Measurements from ENCODE around the gene GRB2. TPM values are rescaled to one million over a fixed set of nuclear protein-coding genes. Genes with fewer than 3 reads are reported as not detected.

The GRB2 gene
- total RNA-seq, 2 donors from 2014 or later = 88.3 to 95.7 TPM

GRCh38 chr17:75404731-75405364, 630 bp downstream of the GRB2 start:
- peak overlapping the region; percentile 76 to 82 for H3K27ac ChIP-seq
- TF ChIP-seq POLR2A (IDR thresholded peaks at IDR 0.05) (no peak), POLR2AphosphoS5 (IDR thresholded peaks at IDR 0.05) (no peak)
- TF ChIP-seq, protein P1, sequence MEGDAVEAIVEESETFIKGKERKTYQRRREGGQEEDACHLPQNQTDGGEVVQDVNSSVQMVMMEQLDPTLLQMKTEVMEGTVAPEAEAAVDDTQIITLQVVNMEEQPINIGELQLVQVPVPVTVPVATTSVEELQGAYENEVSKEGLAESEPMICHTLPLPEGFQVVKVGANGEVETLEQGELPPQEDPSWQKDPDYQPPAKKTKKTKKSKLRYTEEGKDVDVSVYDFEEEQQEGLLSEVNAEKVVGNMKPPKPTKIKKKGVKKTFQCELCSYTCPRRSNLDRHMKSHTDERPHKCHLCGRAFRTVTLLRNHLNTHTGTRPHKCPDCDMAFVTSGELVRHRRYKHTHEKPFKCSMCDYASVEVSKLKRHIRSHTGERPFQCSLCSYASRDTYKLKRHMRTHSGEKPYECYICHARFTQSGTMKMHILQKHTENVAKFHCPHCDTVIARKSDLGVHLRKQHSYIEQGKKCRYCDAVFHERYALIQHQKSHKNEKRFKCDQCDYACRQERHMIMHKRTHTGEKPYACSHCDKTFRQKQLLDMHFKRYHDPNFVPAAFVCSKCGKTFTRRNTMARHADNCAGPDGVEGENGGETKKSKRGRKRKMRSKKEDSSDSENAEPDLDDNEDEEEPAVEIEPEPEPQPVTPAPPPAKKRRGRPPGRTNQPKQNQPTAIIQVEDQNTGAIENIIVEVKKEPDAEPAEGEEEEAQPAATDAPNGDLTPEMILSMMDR (IDR thresholded peaks at IDR 0.05) = no peak

DNA sequence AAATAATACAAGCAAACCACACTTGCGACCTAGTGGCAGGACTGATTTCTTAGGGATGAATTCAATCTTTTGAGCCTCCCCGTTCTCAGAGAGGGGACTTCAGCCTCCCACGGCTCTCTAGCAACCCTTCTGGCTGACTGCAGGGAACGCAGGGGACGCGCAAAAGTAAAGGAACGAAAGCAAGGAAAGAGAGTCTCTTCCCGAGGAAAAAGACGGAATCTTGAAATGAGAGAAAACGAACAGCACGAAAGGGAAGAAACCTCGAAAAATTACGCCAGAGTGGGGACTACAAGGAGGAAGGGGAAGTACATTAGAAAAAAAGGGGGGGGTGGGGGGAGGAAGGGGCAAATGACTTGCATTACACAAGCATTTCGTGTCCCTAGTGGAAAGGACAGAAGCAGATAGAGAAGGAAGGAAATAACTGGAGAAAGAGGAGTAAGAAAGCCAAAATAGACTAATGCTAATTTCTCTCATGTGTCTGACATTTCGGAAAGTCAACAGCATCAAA, 1.2 kb downstream of the GRB2 start:
- intact Hi-C loops (cut with DNase I) = loop anchor here (2.0 kb wide), 1 partner anchor 81 kb away; no protein-coding TSS in a partner anchor
- H3K27ac ChIP-seq = peak overlapping the region; percentile 76 to 82
- no peaks in the 10 kb centered on the region for H3K27me3 ChIP-seq (replicated peaks; ENCODE audit: insufficient read depth)
- under 1% methylated on average over 15 of the region's 15 CpGs for WGBS
- no peaks in the 10 kb centered on the region for H3K9me3 ChIP-seq
- H3K4me1 ChIP-seq (replicated peaks) = no peaks in the 10 kb centered on the region
- peak overlapping the region; percentile 78 to 84 for H3K4me3 ChIP-seq
- TF ChIP-seq, protein P1 (IDR thresholded peaks at IDR 0.05) = peak; percentile 40 to 71 (median 54)
- TF ChIP-seq POLR2AphosphoS5 (IDR thresholded peaks at IDR 0.05) (peak; percentile 25), POLR2A (IDR thresholded peaks at IDR 0.05) (no peak)
- DNase-seq (ENCODE audit: low spot score) = peak; percentile 54
- no peaks in the 10 kb centered on the region for H3K36me3 ChIP-seq

More at GRCh38 chr17:75404731-75405364, 630 bp downstream of the GRB2 start:
- no peaks in the 10 kb centered on the region for H3K36me3 ChIP-seq
- under 1% methylated on average over 37 of the region's 37 CpGs for WGBS
- intact Hi-C loops (cut with DNase I) = loop anchor here (2.0 kb wide), 1 partner anchor 82 kb away; no protein-coding TSS in a partner anchor
- H3K4me3 ChIP-seq = peak overlapping the region; percentile 78 to 84
- no peak for DNase-seq (ENCODE audit: low spot score)
- H3K9me3 ChIP-seq = no peaks in the 10 kb centered on the region
- no peaks in the 10 kb centered on the region for H3K4me1 ChIP-seq (replicated peaks)
- no peaks in the 10 kb centered on the region for H3K27me3 ChIP-seq (replicated peaks; ENCODE audit: insufficient read depth)

DNA sequence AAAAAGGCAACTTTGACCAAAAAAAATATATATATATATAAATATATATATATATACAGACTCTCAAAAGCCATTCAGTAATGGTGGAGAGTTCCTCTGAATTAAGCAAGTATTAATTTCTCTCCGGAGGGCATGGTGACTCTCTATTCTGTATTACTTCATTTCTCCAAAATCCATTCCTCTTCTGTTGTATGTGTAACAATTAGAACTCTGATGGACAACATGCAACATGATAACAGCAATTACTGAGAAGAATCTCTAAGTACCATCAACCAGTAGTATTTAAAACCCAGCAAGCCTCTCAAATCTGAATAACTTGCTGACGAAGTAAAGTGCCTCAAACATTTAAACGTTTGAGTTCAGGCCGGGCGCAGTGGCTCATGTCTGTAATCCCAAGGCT, 2.3 kb downstream of the GRB2 start:
- Histone ChIP-seq H3K9me3 (no peaks in the 10 kb centered on the region), H3K27ac (no peak overlapping the region), H3K4me3 (no peak overlapping the region), H3K36me3 (no peaks in the 10 kb centered on the region), H3K27me3 (replicated peaks; ENCODE audit: insufficient read depth) (no peaks in the 10 kb centered on the region), H3K4me1 (replicated peaks) (no peaks in the 10 kb centered on the region)
- no peak for DNase-seq (ENCODE audit: low spot score)
- WGBS = 86% methylated on average over 5 of the region's 5 CpGs
- intact Hi-C loops (cut with DNase I) = no loop called here
- TF ChIP-seq POLR2AphosphoS5 (IDR thresholded peaks at IDR 0.05) = no peak

DNA sequence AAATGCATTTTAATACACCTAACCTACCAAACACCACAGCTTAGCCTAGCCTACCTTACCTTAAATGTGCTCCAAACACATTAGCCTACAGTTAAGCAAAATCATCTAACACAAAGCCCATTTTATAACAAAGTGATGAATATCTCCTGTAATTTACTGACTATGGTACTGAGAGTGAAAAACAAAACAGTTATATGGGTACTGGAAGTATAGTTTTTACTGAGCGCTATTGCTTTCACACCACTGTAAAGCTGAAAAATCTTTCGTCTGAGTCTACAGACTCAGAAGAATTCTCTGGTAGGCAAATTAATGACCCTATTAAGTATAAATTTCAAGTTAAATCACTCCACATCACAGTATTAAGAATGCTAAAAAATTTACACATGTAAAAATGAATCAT, 3.5 kb downstream of the GRB2 start:
- Histone ChIP-seq H3K27ac (no peak overlapping the region), H3K4me3 (no peak overlapping the region), H3K36me3 (no peaks in the 10 kb centered on the region), H3K4me1 (replicated peaks) (no peaks in the 10 kb centered on the region), H3K27me3 (replicated peaks; ENCODE audit: insufficient read depth) (no peaks in the 10 kb centered on the region), H3K9me3 (no peaks in the 10 kb centered on the region)
- TF ChIP-seq POLR2A (IDR thresholded peaks at IDR 0.05) = no peak
- TF ChIP-seq, protein P1 (IDR thresholded peaks at IDR 0.05) = no peak
- TF ChIP-seq POLR2AphosphoS5 (IDR thresholded peaks at IDR 0.05) = no peak
- intact Hi-C loops (cut with DNase I) = no loop called here
- no peak for DNase-seq (ENCODE audit: low spot score)
- WGBS = 93% methylated on average over 2 of the region's 2 CpGs

- Histone ChIP-seq H3K27me3 (replicated peaks; ENCODE audit: insufficient read depth) (no peaks in the 10 kb centered on the region), H3K4me3 (no peak overlapping the region), H3K9me3 (no peaks in the 10 kb centered on the region), H3K36me3 (no peaks in the 10 kb centered on the region), H3K4me1 (replicated peaks) (no peaks in the 10 kb centered on the region), H3K27ac (no peak overlapping the region)
- TF ChIP-seq POLR2A (IDR thresholded peaks at IDR 0.05) (no peak), POLR2AphosphoS5 (IDR thresholded peaks at IDR 0.05) (no peak)
- TF ChIP-seq, protein P1 (IDR thresholded peaks at IDR 0.05) = no peak
- no peak for DNase-seq (ENCODE audit: low spot score)
- WGBS = 96% methylated on average over 8 of the region's 8 CpGs
- intact Hi-C loops (cut with DNase I) = no loop called here
Measured at GRCh38 chr17:75400326-75400939, 5.0 kb downstream of the GRB2 start.

Data from prostate gland (tissue), 2 donors.